ENCODE results near the gene ARMH4.

Gene ARMH4

DNA sequence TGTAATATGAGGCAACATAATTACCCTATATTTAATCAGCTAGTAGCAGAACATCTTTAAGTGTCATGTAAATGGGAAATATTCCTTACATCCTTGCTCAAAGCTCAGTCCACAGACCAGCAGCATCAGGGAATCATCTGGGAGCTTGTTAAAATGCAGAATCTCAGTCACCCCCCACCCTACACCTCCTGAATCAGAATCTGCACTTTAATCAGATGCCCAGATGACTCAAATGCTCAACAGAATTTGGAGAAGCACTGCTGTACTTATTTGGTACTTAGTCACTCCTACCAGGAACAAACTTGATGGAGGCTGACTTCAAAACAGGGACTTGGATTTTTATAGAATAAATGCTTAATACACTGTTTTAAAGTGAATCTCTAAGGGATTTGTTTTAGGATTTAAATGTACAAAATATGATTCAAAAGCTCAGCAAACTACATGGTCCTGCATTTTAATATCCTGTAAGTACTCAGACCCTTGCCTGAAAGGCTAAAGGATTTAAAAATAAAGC lies 96.5 kb downstream of the ARMH4 start:
- TF ChIP-seq, protein P1, sequence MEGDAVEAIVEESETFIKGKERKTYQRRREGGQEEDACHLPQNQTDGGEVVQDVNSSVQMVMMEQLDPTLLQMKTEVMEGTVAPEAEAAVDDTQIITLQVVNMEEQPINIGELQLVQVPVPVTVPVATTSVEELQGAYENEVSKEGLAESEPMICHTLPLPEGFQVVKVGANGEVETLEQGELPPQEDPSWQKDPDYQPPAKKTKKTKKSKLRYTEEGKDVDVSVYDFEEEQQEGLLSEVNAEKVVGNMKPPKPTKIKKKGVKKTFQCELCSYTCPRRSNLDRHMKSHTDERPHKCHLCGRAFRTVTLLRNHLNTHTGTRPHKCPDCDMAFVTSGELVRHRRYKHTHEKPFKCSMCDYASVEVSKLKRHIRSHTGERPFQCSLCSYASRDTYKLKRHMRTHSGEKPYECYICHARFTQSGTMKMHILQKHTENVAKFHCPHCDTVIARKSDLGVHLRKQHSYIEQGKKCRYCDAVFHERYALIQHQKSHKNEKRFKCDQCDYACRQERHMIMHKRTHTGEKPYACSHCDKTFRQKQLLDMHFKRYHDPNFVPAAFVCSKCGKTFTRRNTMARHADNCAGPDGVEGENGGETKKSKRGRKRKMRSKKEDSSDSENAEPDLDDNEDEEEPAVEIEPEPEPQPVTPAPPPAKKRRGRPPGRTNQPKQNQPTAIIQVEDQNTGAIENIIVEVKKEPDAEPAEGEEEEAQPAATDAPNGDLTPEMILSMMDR (IDR thresholded peaks at IDR 0.05) = no peak
- Histone ChIP-seq H3K4me3 (ENCODE audit: low read depth, low read length) (no peak overlapping the region), H3K4me1 (no peaks in the 10 kb centered on the region), H2AFZ (no peak overlapping the region), H3K9ac (no peak overlapping the region), H3K9me3 (ENCODE audit: control insufficient read depth, low read length) (no peaks in the 10 kb centered on the region), H3K27ac (no peak overlapping the region), H3K79me2 (no peaks in the 10 kb centered on the region), H3K4me2 (ENCODE audit: low read length) (no peak overlapping the region), H3K27me3 (ENCODE audit: control insufficient read depth, insufficient read depth, low read length) (no peaks in the 10 kb centered on the region), H3K36me3 (ENCODE audit: control insufficient read depth, insufficient read depth, low read length) (no peaks in the 10 kb centered on the region)

GRCh38 chr14:58054100-58054499 lies 97.9 kb downstream of the ARMH4 start:
- H3K4me1 ChIP-seq = no peaks in the 10 kb centered on the region
- H3K9me3 ChIP-seq (ENCODE audit: control insufficient read depth, low read length) = no peaks in the 10 kb centered on the region
- H3K4me2 ChIP-seq (ENCODE audit: low read length) = no peak overlapping the region
- H3K36me3 ChIP-seq (ENCODE audit: control insufficient read depth, insufficient read depth, low read length) = no peaks in the 10 kb centered on the region
- H3K79me2 ChIP-seq = no peaks in the 10 kb centered on the region
- H2AFZ ChIP-seq = no peak overlapping the region
- H3K9ac ChIP-seq = no peak overlapping the region
- TF ChIP-seq, protein P1 (IDR thresholded peaks at IDR 0.05) = no peak
- H3K27me3 ChIP-seq (ENCODE audit: control insufficient read depth, insufficient read depth, low read length) = no peaks in the 10 kb centered on the region
- no peak overlapping the region for H3K27ac ChIP-seq
- no peak overlapping the region for H3K4me3 ChIP-seq (ENCODE audit: low read depth, low read length)

DNA sequence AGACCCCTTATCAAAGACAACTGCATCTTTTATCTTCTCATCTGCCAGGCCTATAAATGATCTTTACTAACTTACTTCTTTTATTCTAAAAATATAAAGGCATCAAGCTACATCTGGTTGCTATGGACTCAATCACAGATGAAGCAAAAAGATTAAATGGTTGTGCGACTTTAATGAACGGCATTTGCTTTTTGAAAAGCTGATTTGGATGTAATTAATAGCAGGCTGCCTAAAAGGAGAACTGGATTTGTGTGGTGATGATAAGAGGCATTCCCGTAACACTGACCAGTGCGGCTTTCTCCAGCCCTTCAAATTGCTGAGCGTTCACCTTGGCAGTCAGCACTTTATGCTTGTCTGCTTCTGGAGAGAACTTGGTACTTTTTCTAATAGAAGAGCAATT lies 103.8 kb downstream of the ARMH4 start:
- no peaks in the 10 kb centered on the region for H3K27me3 ChIP-seq (ENCODE audit: control insufficient read depth, insufficient read depth, low read length)
- no peak overlapping the region for H3K27ac ChIP-seq
- no peaks in the 10 kb centered on the region for H3K9me3 ChIP-seq (ENCODE audit: control insufficient read depth, low read length)
- H3K4me3 ChIP-seq (ENCODE audit: low read depth, low read length) = no peak overlapping the region
- H3K79me2 ChIP-seq = peaks cover 3% of the 10 kb centered on the region
- no peak overlapping the region for H3K4me2 ChIP-seq (ENCODE audit: low read length)
- TF ChIP-seq, protein P1 (IDR thresholded peaks at IDR 0.05) = no peak
- no peak overlapping the region for H3K9ac ChIP-seq
- H2AFZ ChIP-seq = no peak overlapping the region
- no peaks in the 10 kb centered on the region for H3K36me3 ChIP-seq (ENCODE audit: control insufficient read depth, insufficient read depth, low read length)
- H3K4me1 ChIP-seq = peaks cover 3% of the 10 kb centered on the region

- Histone ChIP-seq H3K79me2 (no peaks in the 10 kb centered on the region), H2AFZ (no peak overlapping the region), H3K9ac (no peak overlapping the region), H3K27me3 (ENCODE audit: control insufficient read depth, insufficient read depth, low read length) (no peaks in the 10 kb centered on the region), H3K4me3 (ENCODE audit: low read depth, low read length) (no peak overlapping the region), H3K4me2 (ENCODE audit: low read length) (no peak overlapping the region), H3K4me1 (no peaks in the 10 kb centered on the region), H3K36me3 (ENCODE audit: control insufficient read depth, insufficient read depth, low read length) (no peaks in the 10 kb centered on the region), H3K27ac (no peak overlapping the region), H3K9me3 (ENCODE audit: control insufficient read depth, low read length) (no peaks in the 10 kb centered on the region)
- TF ChIP-seq, protein P1 (IDR thresholded peaks at IDR 0.05) = no peak
These were observed 124.1 kb downstream of the ARMH4 start for GRCh38 chr14:58027904-58028303.

DNA sequence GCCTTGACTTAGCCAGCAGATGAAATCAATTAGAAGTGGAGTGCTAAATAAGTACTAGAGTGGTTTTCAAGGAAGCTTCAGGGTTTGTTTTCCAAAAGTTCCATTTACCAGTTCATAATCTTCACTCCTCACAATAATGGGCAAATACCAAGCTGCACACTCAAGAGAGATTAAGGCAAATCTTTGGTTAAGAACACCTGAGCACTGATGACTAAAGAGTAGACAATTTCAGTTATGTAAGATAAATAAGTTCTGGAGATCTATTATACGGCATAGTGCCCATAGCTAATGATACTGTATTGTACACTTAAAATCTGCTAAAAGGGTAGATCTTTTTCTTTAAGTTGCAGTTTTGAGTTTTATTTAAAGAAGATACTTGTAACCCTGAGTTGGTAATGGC lies 125.0 kb downstream of the ARMH4 start:
- Histone ChIP-seq H3K79me2 (no peaks in the 10 kb centered on the region), H3K4me2 (ENCODE audit: low read length) (no peak overlapping the region), H3K27me3 (ENCODE audit: control insufficient read depth, insufficient read depth, low read length) (no peaks in the 10 kb centered on the region), H3K9ac (no peak overlapping the region), H3K4me3 (ENCODE audit: low read depth, low read length) (no peak overlapping the region), H2AFZ (no peak overlapping the region), H3K4me1 (no peaks in the 10 kb centered on the region), H3K36me3 (ENCODE audit: control insufficient read depth, insufficient read depth, low read length) (no peaks in the 10 kb centered on the region), H3K9me3 (ENCODE audit: control insufficient read depth, low read length) (no peaks in the 10 kb centered on the region), H3K27ac (no peak overlapping the region)
- TF ChIP-seq, protein P1 (IDR thresholded peaks at IDR 0.05) = no peak

All from parathyroid adenoma (tissue), 2 donors.